Smooth muscle cell (in vitro differentiated cells): ENCODE measurements around the gene CCHCR1. TPM values are rescaled to one million over a fixed set of nuclear protein-coding genes. Genes with fewer than 3 reads are reported as not detected.

Experiments
- DNase-seq: peaks from one replicate; lab custom pipeline; 2025; ENCODE audit not compliant: unreplicated experiment; lab: John Stamatoyannopoulos, UW
- H2AFZ ChIP-seq: fragments of 200-600 bp; sonication (generic); 2 replicates; pipeline ENCODE4 v1.6.0; 2016; ENCODE audit warnings: antibody characterized with exemption, low read depth, mild to moderate bottlenecking
- H3F3A ChIP-seq: fragments of 200-600 bp; sonication (generic); 2 replicates; pipeline ENCODE4 v1.6.0; 2017; ENCODE audit warnings: antibody characterized with exemption, low read depth
- H3K27ac ChIP-seq: fragments of 200-600 bp; sonication (generic); 2 replicates; pipeline ENCODE4 v1.5.1; 2016; ENCODE audit warnings: low read depth, mild to moderate bottlenecking
- H3K27me3 ChIP-seq: fragments of 200-600 bp; sonication (generic); 2 replicates; pipeline ENCODE4 v1.6.1; 2016; ENCODE audit warnings: low read depth, mild to moderate bottlenecking
- H3K36me3 ChIP-seq: fragments of 200-600 bp; sonication (generic); 2 replicates; pipeline ENCODE4 v1.5.1; 2016; ENCODE audit warnings: low read depth
- H3K4me1 ChIP-seq: fragments of 200-600 bp; sonication (generic); 2 replicates; pipeline ENCODE4 v1.5.1; 2016; ENCODE audit warnings: low read depth
- H3K4me2 ChIP-seq: fragments of 200-600 bp; sonication (generic); 2 replicates; pipeline ENCODE4 v1.6.0; 2016; ENCODE audit warnings: mild to moderate bottlenecking
- H3K4me3 ChIP-seq: fragments of 200-600 bp; sonication (generic); 2 replicates; pipeline ENCODE4 v1.5.1; 2016; ENCODE audit warnings: mild to moderate bottlenecking
- H3K79me2 ChIP-seq: fragments of 200-600 bp; sonication (generic); 2 replicates; pipeline ENCODE4 v1.6.0; 2016; ENCODE audit warnings: low read depth, mild to moderate bottlenecking
- H3K9ac ChIP-seq: fragments of 200-600 bp; sonication (generic); 2 replicates; pipeline ENCODE4 v1.6.0; 2016; ENCODE audit warnings: low read depth
- H3K9me3 ChIP-seq: fragments of 200-600 bp; sonication (generic); replicated peaks from 2 replicates; pipeline ENCODE4 v1.5.1; 2016; ENCODE audit warnings: low read depth
- H4K20me1 ChIP-seq: fragments of 200-600 bp; sonication (generic); 2 replicates; pipeline ENCODE4 v1.6.0; 2016; ENCODE audit warnings: low read depth
- CTCF ChIP-seq: fragments of 200-600 bp; sonication (generic); IDR thresholded peaks from 2 replicates; pipeline ENCODE4 v1.5.1; 2017; ENCODE audit warnings: borderline replicate concordance, mild to moderate bottlenecking, antibody characterized with exemption; ENCODE audit not compliant: insufficient read depth, poor library complexity, severe bottlenecking
- WGBS: methylation state at CpG from one replicate; pipeline ENCODE4 v1.1.7; 2016; ENCODE audit warnings: low lambda C conversion rate; 5-methylcytosine and 5-hydroxymethylcytosine counted together
- polyA plus RNA-seq: library from polyadenylated mRNA; unstranded; fragments of >200 nt; fragmentation: Nextera tagmentation; extraction: Ambion mirVana; gene quantifications from 2 replicates; pipeline ENCODE4 v1.2.1, GENCODE V29; 2016
- total RNA-seq: library from RNA; depleted of rRNA; stranded (reverse); fragments of >200 nt; gene quantifications from 2 replicates; pipeline ENCODE4 v1.2.3, GENCODE V29; 2014

Gene CCHCR1
- total and polyA plus RNA-seq, 2 experiments from 2014 or later: 8.2 to 15.0 TPM

DNA sequence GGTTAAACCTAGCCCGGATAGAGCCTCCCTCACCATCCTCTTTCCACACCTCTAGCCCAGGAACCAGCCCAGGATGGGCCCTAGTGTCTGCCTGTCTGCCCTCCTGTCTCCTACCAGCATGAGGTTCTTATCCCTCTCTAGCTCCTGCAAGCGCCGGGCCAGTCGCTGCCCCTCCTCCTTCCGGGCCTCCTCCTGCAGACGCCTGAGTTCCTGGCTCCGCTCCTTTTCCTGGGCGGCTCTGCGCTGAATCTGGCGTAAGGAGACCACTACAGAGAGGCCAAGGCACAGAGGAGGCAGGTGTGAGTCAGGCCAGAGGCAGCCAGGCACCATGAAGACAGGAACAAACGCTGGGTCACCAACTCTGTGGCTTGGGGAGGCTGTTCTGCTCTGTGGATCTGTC, 14.5 kb downstream of the CCHCR1 start:
- no peak for DNase-seq
- Histone ChIP-seq H3K36me3 (no peaks in the 10 kb centered on the region), H4K20me1 (no peaks in the 10 kb centered on the region), H2AFZ (no peak overlapping the region), H3K9me3 (no peaks in the 10 kb centered on the region), H3K4me2 (no peak overlapping the region), H3K9ac (no peak overlapping the region), H3K4me1 (peaks cover 8% of the 10 kb centered on the region), H3K4me3 (no peak overlapping the region), H3K27me3 (no peaks in the 10 kb centered on the region), H3F3A (no peaks in the 10 kb centered on the region), H3K79me2 (no peaks in the 10 kb centered on the region), H3K27ac (no peak overlapping the region)
- no peak for TF ChIP-seq CTCF
- 27% methylated on average over 11 of the region's 11 CpGs for WGBS

GRCh38 chr6:31142361-31142761, 15.2 kb downstream of the CCHCR1 start:
- H3K36me3 ChIP-seq: no peaks in the 10 kb centered on the region
- no peaks in the 10 kb centered on the region for H4K20me1 ChIP-seq
- 60% methylated on average over 2 of the region's 2 CpGs for WGBS
- H3K4me3 ChIP-seq: no peak overlapping the region
- H3F3A ChIP-seq: no peaks in the 10 kb centered on the region
- TF ChIP-seq CTCF: no peak
- H3K27me3 ChIP-seq: no peaks in the 10 kb centered on the region
- no peak overlapping the region for H3K4me2 ChIP-seq
- no peak for DNase-seq
- H3K27ac ChIP-seq: no peak overlapping the region
- H3K4me1 ChIP-seq: peaks cover 8% of the 10 kb centered on the region
- no peak overlapping the region for H2AFZ ChIP-seq
- H3K79me2 ChIP-seq: no peaks in the 10 kb centered on the region
- no peak overlapping the region for H3K9ac ChIP-seq
- no peaks in the 10 kb centered on the region for H3K9me3 ChIP-seq

- TF ChIP-seq CTCF: no peak
- Histone ChIP-seq H3K27ac (no peak overlapping the region), H2AFZ (no peak overlapping the region), H3K9ac (no peak overlapping the region), H3K79me2 (no peaks in the 10 kb centered on the region), H3K9me3 (no peaks in the 10 kb centered on the region), H3K36me3 (no peaks in the 10 kb centered on the region), H3K27me3 (no peaks in the 10 kb centered on the region), H3K4me3 (no peak overlapping the region), H3F3A (no peaks in the 10 kb centered on the region), H4K20me1 (no peaks in the 10 kb centered on the region), H3K4me1 (peaks cover 8% of the 10 kb centered on the region), H3K4me2 (no peak overlapping the region)
- 88% methylated on average over 15 of the region's 15 CpGs for WGBS
- no peak for DNase-seq
Measured at GRCh38 chr6:31140643-31141042, 17.0 kb downstream of the CCHCR1 start.

DNA sequence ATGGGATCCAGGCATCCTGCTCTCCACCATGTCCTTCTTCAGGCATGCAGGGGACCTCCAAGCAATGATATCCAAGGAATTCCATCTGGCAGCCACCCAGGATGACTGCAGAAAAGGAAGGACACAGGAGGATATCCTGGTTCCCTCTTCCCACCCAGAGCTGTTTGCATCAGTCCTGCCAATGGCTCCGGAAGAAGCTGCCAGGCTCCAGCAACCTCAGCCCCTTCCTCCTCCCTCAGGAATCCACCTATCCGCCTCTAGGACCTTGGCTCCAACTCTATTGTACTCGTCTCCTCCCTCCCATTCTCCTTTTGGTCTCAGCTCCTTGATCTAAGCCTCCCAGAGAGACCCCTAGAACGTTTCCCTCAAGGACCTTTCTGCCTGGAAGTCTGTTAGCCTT, 18.0 kb downstream of the CCHCR1 start:
- no peak overlapping the region for H2AFZ ChIP-seq
- no peaks in the 10 kb centered on the region for H3K79me2 ChIP-seq
- H3K36me3 ChIP-seq: no peaks in the 10 kb centered on the region
- no peak overlapping the region for H3K4me3 ChIP-seq
- H3K9me3 ChIP-seq: no peaks in the 10 kb centered on the region
- H3K4me1 ChIP-seq: peaks cover 8% of the 10 kb centered on the region
- WGBS: 16% methylated on average over 4 of the region's 4 CpGs
- no peak overlapping the region for H3K9ac ChIP-seq
- DNase-seq: no peak
- H3K4me2 ChIP-seq: no peak overlapping the region
- TF ChIP-seq CTCF: no peak
- no peaks in the 10 kb centered on the region for H3K27me3 ChIP-seq
- H3F3A ChIP-seq: no peaks in the 10 kb centered on the region
- no peaks in the 10 kb centered on the region for H4K20me1 ChIP-seq
- H3K27ac ChIP-seq: no peak overlapping the region
